ENCODE results near the gene ZFYVE16.
"Not testable (repeated sequence)": the region's sequence is repeated elsewhere in the genome, so short reads cannot be mapped to it uniquely, and the experiment has no call there.

Gene ZFYVE16

DNA sequence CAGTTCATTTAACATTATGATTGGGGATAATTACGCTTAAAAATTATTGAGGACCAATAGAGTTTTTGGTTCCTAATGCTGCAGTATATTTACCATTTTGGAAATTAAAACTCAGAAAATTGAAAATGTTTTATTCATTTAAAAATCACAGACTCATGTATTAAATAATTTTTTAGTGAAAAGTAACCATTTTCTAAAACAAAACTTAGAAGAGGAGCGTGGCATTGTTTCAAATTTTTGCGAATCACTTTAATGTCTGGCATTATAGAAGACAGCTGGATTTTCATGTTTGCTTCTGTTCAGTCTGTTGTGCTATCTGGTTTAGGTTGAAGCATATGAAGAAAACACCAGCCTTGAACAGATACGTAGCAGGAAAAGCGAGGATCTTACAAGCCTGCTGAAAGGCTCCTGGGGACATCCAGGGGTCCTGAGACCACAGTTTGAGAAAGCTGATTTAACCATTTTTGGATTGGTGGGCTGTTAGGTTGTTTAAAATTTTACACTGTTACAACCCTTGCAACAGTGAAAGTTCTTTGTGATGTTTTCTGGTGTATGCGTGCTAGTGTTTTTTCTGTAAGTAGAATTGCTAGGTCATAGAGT, 1.6 kb downstream of the ZFYVE16 start:
- DNase-seq (ENCODE audit: low read depth in 2 of 2), result no peak

DNA sequence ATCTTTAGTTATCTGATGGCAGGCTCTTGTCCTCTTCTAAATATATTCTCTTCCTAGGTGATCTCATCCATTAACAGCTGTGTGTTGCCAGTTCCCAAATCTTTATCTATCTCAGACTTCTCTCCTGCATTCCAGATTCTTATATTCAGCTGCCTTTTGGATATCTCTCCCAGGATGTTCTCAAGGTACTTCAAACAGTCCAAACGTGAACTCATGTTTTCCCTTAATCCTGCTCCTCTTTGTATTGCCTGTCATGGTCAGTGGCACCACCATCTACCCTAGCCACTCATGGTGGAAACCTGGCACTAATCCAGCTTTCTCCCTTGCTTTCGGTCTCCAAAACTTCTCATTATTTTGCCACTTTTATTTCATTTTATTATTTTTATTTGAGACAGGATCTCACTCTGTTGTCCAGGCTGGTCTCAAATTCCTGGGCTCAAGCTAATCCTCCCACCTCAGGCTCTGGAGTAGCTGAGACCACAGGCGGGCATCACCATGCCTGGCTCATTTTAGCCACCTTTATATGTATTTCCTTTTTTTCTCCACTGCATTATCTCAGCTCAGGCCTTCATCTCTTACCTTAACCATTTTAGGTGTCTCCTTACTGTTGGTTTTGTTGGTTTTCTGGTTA, 3.8 kb downstream of the ZFYVE16 start:
- DNase-seq (ENCODE audit: low read depth in 2 of 2), result no peak

DNA sequence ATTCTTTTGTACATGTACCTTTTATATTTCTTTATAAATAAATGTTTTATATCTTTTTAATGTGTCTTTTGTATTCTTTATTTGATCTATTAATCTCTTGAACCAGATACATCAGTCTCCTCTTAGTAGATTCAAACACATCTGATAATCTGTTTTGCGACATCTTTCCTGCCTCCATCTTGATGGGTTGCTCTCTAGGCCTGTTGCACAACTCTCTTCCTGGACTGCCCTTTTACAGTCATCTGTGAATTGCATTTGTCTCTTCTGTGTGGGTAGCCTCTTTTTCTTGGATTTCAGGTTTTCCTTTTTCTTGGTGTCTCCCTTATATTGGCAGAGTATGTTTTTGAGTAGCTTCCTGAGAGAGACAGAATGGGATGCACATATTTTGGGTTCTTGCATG, 6.2 kb downstream of the ZFYVE16 start:
- no peak for DNase-seq (ENCODE audit: low read depth in 2 of 2)

DNA sequence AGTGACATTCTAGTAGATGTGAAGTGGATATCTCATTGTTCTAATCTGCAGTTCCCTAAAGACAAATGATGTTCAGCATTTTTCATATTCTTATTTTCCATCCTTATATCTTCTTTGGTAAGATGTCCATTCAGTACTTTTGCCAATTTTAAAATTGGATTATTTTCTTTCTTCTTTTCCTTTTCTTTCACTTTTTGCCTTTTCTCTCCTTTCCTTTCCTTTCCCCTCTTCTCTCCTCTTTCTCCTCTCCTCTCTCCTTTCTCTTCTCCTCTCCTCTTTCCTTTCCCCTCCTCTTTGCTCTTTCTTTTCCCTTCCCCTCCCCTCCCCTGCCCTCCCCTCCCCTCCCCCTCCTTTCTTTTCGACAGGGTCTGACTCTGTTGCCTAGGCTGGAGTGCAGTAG, 10.1 kb downstream of the ZFYVE16 start:
- DNase-seq (ENCODE audit: low read depth in 2 of 2), result no peak

DNA sequence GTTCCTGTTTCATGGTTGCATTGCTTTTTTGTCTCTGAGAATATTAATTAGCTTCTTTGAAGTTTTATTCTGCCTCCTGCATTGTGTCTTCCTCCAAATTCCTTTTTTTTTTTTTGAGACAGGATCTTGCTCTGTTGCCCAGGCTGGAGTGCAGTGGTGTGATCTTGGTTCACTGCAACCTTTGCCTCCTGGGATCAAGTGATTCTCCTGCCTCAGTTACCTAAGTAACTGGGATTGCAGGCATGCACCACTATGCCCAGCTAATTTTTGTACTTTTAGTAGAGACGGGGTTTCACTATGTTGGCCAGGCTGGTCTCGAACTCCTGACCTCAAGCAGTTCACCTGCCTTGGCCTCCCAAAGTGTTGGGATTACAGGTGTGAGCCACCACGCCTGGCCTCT, 16.5 kb downstream of the ZFYVE16 start:
- not testable (repeated sequence) for DNase-seq (ENCODE audit: low read depth in 2 of 2)

DNA sequence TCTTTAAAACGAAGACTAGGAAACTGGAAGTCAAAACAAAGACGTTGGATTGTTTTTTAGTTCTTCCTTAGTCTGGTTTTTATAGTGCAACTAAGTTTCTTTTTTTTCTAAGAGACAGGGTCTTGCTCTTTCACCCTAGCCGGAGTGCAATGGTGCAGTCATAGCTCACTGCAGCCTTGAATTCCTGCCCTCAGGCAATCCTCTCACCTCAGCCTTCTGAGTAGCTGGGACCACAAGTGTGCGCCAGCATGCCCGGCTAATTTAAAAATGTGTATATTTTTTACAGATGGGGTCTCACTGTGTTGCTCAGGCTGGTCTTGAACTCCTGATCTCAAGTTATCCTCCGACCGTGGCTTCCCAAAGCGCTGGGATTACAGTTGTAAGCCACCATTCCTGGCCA, 27.6 kb downstream of the ZFYVE16 start:
- DNase-seq (ENCODE audit: low read depth in 2 of 2), result no peak

DNA sequence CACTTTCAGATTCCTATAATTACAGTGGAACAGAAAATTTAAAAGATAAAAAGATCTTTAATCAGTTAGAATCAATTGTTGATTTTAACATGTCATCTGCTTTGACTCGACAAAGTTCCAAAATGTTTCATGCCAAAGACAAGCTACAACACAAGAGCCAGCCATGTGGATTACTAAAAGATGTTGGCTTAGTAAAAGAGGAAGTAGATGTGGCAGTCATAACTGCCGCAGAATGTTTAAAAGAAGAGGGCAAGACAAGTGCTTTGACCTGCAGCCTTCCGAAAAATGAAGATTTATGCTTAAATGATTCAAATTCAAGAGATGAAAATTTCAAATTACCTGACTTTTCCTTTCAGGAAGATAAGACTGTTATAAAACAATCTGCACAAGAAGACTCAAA, 29.5 kb downstream of the ZFYVE16 start:
- no peak for DNase-seq (ENCODE audit: low read depth in 2 of 2)

DNA sequence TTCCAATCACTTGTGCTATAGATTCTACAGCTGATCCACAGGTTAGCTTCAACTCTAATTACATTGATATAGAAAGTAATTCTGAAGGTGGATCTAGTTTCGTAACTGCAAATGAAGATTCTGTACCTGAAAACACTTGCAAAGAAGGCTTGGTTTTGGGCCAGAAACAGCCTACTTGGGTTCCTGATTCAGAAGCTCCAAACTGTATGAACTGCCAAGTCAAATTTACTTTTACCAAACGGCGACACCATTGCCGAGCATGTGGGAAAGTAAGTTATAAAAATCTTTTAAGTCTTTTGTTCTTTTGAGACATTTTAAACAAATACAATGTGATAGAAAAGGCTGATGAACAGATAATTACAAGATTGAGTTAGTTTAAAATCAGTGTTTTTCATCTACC, 30.9 kb downstream of the ZFYVE16 start:
- DNase-seq (ENCODE audit: low read depth in 2 of 2), result no peak

DNA sequence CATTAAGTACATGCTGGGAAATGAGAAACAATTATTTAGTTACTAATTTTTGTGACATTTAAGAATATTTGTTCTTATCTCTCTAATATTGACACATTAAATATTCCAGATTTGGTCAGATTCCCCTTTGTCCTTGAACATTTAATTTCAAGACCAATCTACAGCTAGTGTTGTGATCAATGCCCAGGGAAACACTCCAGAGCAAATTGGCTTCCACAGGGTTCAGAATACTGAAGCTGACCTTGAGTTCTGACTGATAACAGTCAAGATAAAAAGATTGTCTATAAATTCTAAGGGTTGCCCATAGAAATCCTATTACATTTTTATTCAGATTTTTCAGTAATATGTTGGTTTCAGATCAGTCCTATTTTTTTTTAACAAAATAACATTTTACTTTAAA, 31.3 kb downstream of the ZFYVE16 start:
- no peak for DNase-seq (ENCODE audit: low read depth in 2 of 2)

DNA sequence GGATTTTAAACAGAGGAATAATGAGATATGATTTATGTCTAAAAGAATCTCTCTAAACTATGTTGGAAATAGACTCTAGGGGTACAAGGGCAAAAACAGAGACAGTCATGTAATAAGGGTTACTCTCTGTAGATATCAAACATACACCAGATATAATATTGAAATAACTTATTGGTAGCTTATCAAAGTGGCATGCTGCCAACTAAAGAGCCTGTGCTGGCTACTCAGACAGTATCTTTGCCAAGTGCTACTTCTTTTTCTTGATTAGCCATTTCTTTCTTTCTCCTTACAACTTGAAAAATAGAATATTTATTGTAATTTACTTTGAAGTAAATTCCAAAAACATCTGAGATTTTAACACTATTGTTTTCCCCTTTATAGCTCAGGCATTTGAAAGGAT, 34.9 kb downstream of the ZFYVE16 start:
- DNase-seq (ENCODE audit: low read depth in 2 of 2), result no peak

DNA sequence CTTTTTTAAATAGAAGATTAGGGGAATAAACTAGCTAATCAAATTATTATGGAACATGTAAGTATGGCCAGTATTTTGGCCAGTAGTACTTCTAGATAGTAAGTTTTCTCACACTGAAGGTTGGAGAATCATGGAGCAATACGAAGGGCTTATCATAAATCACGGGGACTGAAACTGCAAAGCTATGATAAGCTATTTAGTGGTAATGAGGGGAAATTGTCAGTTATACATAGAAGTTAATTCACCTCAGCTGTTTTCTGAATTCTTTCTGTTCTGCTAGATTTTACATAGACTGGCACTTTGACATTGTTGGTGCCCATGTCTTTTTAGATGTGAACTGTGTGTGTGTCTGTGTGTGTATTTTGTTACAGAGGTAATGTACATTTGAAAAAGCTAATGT, 45.5 kb downstream of the ZFYVE16 start:
- DNase-seq (ENCODE audit: low read depth in 2 of 2), result no peak

DNA sequence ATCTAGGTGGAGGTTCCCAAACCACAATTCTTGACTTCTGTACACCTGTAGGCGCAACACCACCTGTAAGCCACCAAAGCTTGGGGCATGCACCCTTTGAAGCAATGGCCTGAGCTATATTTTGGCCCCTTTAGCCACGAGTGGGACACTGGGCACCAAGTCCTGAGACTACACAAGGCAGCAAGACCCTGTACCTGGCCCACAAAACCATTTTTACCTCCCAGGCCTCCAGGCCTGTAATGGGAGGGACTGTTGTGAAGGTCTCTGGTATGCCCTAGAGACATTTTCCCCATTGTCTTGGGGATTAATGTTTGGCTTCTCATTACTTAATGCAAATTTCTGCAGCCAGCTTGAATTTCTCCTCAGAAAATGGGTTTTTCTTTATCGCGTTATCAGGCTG, 55.4 kb downstream of the ZFYVE16 start:
- no peak for DNase-seq (ENCODE audit: low read depth in 2 of 2)

DNA sequence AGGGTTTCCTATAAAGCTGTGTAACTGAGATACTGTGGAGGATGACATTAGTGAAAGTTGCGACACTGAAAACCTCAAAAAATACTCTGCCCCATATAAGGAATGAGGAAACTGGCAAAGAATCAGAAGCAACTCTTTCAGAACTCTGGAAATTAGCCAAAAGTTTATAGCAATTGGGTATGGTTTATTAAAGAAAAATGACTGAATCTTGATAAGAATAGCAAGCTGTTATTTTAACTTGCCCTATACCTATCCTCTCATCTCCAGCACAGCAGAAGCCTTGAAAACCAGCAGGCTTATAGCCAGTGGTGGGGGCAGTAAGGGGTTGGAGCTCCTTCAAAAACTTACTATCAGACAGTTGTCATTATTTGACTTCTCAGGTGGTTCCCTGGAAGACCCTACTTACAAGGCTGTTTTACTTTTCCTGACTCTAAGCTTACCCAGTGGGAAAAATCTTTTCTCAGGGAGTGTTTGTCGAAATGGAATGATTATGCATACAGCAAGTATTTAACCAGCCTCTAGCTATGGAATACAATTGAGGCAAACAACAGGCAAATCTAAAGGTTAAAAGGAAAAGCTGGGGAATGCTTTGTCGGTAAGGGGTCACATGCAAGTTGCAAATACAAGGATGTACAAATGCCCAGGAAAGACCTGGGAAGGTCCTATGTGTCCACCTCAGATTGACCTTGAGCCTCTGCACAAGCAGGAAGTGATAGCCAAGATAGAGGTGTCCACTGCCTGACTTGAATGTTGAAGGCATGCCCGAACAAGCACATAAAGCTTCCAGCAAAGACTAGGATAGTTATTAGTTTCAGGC, 59.0 kb downstream of the ZFYVE16 start:
- no peak for DNase-seq (ENCODE audit: low read depth in 2 of 2)

DNA sequence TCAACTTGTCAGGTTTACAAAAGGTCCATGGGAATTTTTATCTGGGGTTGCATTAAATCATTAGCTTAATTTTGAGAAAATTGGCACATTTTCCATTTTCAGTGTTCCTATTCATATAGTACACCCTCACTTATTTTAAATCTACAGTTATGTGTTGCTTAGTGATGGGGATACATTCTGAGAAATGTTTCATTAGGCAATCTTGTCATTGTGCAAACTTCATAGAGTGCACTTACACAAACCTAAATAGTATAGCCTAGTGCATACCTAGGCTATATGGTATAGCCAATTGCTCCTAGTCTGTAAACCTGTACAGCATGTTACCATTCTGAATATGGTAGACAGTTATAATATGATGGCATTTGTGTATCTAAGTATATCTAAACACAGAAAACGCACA, 60.3 kb downstream of the ZFYVE16 start:
- no peak for DNase-seq (ENCODE audit: low read depth in 2 of 2)

DNA sequence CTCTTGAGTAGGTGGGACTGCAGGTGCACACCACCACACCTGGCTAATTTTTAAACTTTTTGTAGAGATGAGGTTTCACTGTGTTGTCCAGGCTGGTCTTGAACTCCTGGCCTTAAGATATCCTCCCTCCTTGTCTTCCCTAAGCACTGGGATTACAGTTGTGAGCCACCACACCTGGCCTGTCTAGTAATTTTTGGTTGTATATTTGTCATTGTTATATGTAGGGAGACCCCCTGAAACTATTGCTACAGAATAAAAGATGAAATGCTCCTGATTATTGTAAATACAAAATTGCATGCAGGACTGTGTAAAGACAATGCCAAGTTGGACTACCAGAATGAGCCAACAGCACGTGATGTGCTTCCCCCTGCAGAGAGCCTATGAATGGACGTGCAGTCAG, 62.8 kb downstream of the ZFYVE16 start:
- not testable (repeated sequence) for DNase-seq (ENCODE audit: low read depth in 2 of 2)

DNA sequence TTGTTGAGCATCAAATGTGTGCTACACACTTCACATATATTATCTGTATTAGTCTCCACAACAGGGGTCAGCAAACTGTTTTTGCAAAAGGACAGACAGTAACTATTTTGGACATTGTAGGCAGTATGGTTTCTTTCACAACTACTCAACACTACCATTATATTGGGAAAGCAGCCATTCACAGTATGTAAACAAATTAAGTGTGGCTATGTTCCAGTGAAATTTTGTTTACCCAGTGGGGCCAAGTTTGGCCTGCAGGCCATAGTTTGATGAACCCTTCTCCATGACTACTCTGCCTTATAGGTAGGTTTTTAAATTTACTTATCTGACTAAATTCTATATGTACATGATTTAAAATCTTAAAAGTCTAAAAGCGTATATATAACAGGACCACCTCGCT, 67.1 kb downstream of the ZFYVE16 start:
- DNase-seq (ENCODE audit: low read depth in 2 of 2), result no peak

DNA sequence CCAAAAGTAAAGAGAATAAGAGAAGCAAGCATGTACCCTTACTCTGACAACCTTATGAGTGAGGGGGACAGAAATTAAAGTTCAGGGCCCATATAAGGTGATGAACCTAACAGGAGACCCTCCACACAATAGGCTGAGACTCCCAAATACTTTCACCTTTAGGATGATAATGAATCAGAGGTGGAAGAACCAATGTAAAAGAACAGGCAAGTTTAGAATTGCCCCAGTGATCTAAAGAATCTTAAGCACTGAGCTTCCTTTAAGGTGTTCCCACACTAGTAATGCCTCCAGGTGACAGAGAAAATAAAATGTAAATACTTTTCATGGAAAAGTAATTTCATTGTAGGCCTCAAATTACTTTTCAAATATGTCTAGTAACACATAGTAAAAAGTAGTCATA, 71.8 kb downstream of the ZFYVE16 start:
- DNase-seq (ENCODE audit: low read depth in 2 of 2), result no peak

DNA sequence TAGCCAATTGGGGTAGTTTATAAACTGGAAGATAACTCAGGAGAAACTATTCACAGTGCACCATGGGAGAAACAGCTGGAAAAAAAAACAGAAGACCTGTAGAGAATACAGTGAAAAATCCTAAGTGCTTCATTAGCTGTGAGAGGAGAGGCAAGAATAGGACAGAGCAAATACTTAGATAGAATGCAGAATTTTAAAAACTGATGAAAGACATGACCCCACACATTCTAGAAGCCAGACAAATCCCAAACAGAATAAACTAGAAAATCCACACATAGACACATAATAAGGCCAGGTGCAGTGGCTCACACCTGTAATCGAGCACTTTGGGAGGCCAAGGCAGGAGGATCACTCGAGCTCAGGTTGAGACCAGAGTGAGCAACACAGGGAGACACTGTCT, 72.5 kb downstream of the ZFYVE16 start:
- DNase-seq (ENCODE audit: low read depth in 2 of 2), result no peak

DNA sequence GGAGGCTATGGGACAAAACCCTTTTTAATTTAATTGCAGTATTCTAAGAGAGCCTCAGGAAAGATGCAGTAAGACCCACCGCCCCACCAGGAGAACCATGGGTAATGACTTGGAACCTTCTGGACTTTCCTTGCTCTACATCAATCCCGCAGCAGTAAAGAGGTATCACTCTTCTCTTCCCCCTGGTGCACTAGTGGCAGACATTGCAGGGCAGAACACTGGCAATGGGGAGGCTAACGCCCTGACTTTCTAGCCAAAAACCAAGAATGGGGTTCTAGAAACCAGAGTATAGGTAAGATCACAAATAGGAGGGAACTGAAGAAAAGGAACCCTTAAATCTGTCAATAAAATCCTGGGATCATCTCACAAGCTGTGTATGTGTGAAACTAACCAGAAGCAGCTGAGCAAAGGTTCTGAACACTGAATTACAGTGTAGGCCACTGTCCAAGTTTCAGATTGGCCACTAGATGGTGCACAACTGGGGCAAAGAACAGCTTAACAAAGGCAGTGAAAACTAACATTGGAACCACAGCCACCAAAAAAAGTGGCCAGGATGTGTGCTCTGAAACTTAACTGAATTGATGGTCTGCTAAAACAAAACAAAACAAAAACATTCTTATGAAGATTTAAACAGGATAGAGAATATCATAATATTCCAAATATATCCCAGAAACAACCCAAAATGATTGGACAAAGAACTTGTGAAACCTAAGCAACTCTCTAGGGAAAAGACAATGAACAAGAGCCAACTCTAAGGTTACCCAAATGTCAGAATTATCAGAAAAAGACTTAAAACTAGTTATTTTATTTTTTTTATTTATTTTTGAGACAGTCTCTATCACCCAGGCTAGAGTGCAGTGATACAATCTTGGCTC, 73.4 kb downstream of the ZFYVE16 start:
- no peak for DNase-seq (ENCODE audit: low read depth in 2 of 2)

DNA sequence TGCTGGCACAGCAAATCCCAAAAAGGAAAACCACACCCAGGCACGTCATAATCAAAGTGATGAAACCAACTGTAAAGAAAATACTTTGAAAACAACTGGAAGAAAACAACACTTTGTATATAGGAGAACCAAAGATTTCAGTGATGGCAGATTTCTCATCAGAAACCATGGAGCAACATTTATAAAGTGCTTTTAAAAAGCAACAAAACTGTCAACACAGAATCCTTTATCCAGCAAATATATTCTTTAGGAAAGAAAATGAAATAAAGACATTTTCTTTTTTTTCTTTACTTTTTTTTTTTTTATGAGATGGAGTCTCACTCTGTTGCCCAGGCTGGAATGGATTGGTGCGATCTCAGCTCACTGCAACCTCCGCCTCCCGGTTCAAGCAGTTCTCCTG, 74.7 kb downstream of the ZFYVE16 start:
- DNase-seq (ENCODE audit: low read depth in 2 of 2), result no peak

DNA sequence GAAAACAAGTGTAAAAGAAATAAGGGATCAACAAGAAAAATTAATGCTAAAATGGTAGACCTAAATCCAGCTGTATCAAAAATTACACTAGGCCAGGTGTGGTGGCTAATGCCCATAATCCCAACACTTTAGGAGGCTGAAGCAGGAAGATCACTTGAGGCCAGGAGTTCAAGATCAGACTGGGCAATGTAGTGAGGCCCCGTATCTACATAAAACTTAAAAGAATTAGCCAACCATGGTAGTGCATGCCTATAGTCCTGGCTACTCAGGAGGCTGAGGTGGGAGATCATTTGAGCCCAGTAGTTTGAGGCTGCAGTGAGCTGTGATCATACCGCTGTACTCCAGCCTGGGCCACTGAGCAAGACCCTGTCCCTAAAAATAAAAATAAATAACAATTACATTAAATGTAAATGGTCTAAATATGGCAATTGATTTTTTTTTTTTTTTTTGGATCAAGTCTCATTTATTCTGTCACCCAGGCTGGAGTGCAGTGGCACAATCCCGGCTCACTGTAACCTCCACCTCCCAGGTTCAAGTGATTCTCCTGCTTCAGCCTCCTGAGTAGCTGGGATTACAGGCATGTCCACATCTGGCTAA, 75.9 kb downstream of the ZFYVE16 start:
- DNase-seq (ENCODE audit: low read depth in 2 of 2), result no peak

DNA sequence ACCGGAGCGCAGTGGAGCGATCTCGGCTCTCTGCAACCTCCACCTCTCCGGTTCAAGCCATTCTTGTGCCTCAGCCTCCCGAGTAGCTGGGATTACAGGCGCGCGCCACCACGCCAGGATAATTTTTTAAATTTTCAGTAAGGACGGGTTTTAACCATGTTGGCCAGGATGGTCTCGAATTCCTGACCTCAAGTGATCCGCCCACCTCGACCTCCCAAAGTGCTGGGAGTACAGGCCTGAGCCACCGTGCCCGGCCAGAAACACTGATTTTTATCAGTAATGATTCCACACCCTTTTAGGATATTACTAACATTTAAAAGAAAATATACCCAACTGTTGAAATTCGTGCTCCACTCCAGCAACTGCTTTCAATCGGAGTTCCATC, 79.6 kb downstream of the ZFYVE16 start:
- DNase-seq (ENCODE audit: low read depth in 2 of 2), result no peak

Data from stimulated activated CD8-positive, alpha-beta memory T cell treated with anti-CD3 and anti-CD28 coated beads, Interleukin-15, amount 100 ng/mL, for 4 hours (primary cell).